ENCODE measurements around the gene DOK6. TPM values are rescaled to one million over a fixed set of nuclear protein-coding genes. Genes with fewer than 3 reads are reported as not detected.

The DOK6 gene
- total and polyA plus RNA-seq, 10 of the 15 experiments (the other 5 are each of a cell fraction or from before 2014, with no cell fraction given) = 0.01 to 0.09 (median 0.04) TPM; not detected in 4

GRCh38 chr18:69674966-69675365 is 274.3 kb downstream of the DOK6 start:
- ATAC-seq (no peak), DNase-seq (ENCODE audit: low read depth, low spot score) (no peak), FAIRE-seq (no peak)
- Histone ChIP-seq H3K4me1 (ENCODE audit: control insufficient read depth, insufficient read depth, low read length) (no peaks in the 10 kb centered on the region), H3K27me3 (replicated peaks in 1 of 2; ENCODE audit: control insufficient read depth in 2 of 2, insufficient read depth in 2 of 2, low read length in 1 of 2) (no peaks in the 10 kb centered on the region), H3K36me3 (ENCODE audit: control insufficient read depth in 2 of 2, insufficient read depth in 2 of 2, low read length in 1 of 2) (no peaks in the 10 kb centered on the region), H4K20me1 (ENCODE audit: control insufficient read depth, insufficient read depth) (no peaks in the 10 kb centered on the region), H3K4me2 (ENCODE audit: control insufficient read depth, insufficient read depth) (no peak overlapping the region), H3K9me3 (replicated peaks; ENCODE audit: control insufficient read depth, insufficient read depth, low read length) (no peaks in the 10 kb centered on the region), H3K79me2 (ENCODE audit: control insufficient read depth, insufficient read depth, low read length) (no peaks in the 10 kb centered on the region), H3K9ac (ENCODE audit: control insufficient read depth, insufficient read depth, low read length) (no peak overlapping the region), H3K27ac (ENCODE audit: control insufficient read depth, insufficient read depth) (no peak overlapping the region), H2AFZ (ENCODE audit: control insufficient read depth, low read depth, low read length) (no peak overlapping the region), H3K4me3 (no peak overlapping the region)
- RAD21 ChIA-PET (ENCODE audit: unreplicated experiment) = no interaction called here
- in situ Hi-C loops (cut with MboI) = no loop called here
- WGBS (ENCODE audit: insufficient coverage, insufficient replicate concordance, low lambda C conversion rate, missing lambda C conversion rate) = 32% methylated on average over 2 of the region's 2 CpGs
- POLR2A ChIA-PET = no interaction called here
- intact Hi-C loops (cut with micrococcal nuclease; ENCODE audit: unreplicated experiment) = no loop called here
- TF ChIP-seq FOXM1 (IDR thresholded peaks at IDR 0.05; ENCODE audit: low read depth, low read length) = no peak
- SMC1A ChIA-PET (ENCODE audit: uncharacterized antibody, unreplicated experiment) = interaction anchor here (0.6 kb wide), 1 partner anchor 1630 kb away, joined by 3 read pairs; no protein-coding TSS in a partner anchor
- no TSS peak for BruUV-seq (replicated peaks)
- CTCF ChIA-PET = no interaction called here

- FAIRE-seq (no peak), DNase-seq (ENCODE audit: low read depth, low spot score) (no peak), ATAC-seq (no peak)
- Histone ChIP-seq H3K79me2 (ENCODE audit: control insufficient read depth, insufficient read depth, low read length) (no peaks in the 10 kb centered on the region), H3K36me3 (ENCODE audit: control insufficient read depth in 2 of 2, insufficient read depth in 2 of 2, low read length in 1 of 2) (no peaks in the 10 kb centered on the region), H3K27ac (ENCODE audit: control insufficient read depth, insufficient read depth) (no peak overlapping the region), H3K9ac (ENCODE audit: control insufficient read depth, insufficient read depth, low read length) (no peak overlapping the region), H3K4me1 (ENCODE audit: control insufficient read depth, insufficient read depth, low read length) (no peaks in the 10 kb centered on the region), H2AFZ (ENCODE audit: control insufficient read depth, low read depth, low read length) (no peak overlapping the region), H4K20me1 (ENCODE audit: control insufficient read depth, insufficient read depth) (no peaks in the 10 kb centered on the region), H3K4me3 (no peak overlapping the region), H3K9me3 (replicated peaks; ENCODE audit: control insufficient read depth, insufficient read depth, low read length) (no peaks in the 10 kb centered on the region), H3K27me3 (replicated peaks in 1 of 2; ENCODE audit: control insufficient read depth in 2 of 2, insufficient read depth in 2 of 2, low read length in 1 of 2) (no peaks in the 10 kb centered on the region), H3K4me2 (ENCODE audit: control insufficient read depth, insufficient read depth) (no peak overlapping the region)
- 37% methylated on average over 6 of the region's 6 CpGs for WGBS (ENCODE audit: insufficient coverage, insufficient replicate concordance, low lambda C conversion rate, missing lambda C conversion rate)
- no TSS peak for BruUV-seq (replicated peaks)
- CTCF ChIA-PET = no interaction called here
- POLR2A ChIA-PET = no interaction called here
- RAD21 ChIA-PET (ENCODE audit: unreplicated experiment) = no interaction called here
- intact Hi-C loops (cut with micrococcal nuclease; ENCODE audit: unreplicated experiment) (no loop called here), in situ Hi-C loops (cut with MboI) (no loop called here)
- SMC1A ChIA-PET (ENCODE audit: uncharacterized antibody, unreplicated experiment) = interaction anchor here (1.8 kb wide), 1 partner anchor 41 kb away, joined by 5 read pairs; no protein-coding TSS in a partner anchor
- TF ChIP-seq ZBED1 (IDR thresholded peaks at IDR 0.05; ENCODE audit: borderline replicate concordance) (no peak), ZNF24 (IDR thresholded peaks at IDR 0.05) (no peak), NFIC (IDR thresholded peaks at IDR 0.05; ENCODE audit: low read depth, low read length) (no peak), RAD51 (IDR thresholded peaks at IDR 0.05) (no peak), ESRRA (IDR thresholded peaks at IDR 0.05; ENCODE audit: low read length) (no peak), ZNF622 (IDR thresholded peaks at IDR 0.05) (no peak), ZNF207 (IDR thresholded peaks at IDR 0.05; ENCODE audit: borderline replicate concordance) (no peak), BMI1 (IDR thresholded peaks at IDR 0.05; ENCODE audit: borderline replicate concordance) (no peak), IKZF1 (conservative IDR thresholded peaks at IDR 0.05) (no peak), TCF3 (IDR thresholded peaks at IDR 0.05; ENCODE audit: borderline replicate concordance, insufficient read depth, low read depth, low read length) (no peak), IKZF2 (IDR thresholded peaks at IDR 0.05) (no peak), NFYB (IDR thresholded peaks at IDR 0.05; ENCODE audit: insufficient read depth, low read depth, low read length) (no peak), SREBF1 (IDR thresholded peaks at IDR 0.05; ENCODE audit: low read length) (no peak), NRF1 (conservative IDR thresholded peaks at IDR 0.05; ENCODE audit: low read depth, low read length) (no peak), IRF3 (IDR thresholded peaks at IDR 0.05) (no peak)
Measured at GRCh38 chr18:69677595-69677994, 276.9 kb downstream of the DOK6 start.
